Measurements from ENCODE around the gene ARSH.

- TF ChIP-seq, protein P1, sequence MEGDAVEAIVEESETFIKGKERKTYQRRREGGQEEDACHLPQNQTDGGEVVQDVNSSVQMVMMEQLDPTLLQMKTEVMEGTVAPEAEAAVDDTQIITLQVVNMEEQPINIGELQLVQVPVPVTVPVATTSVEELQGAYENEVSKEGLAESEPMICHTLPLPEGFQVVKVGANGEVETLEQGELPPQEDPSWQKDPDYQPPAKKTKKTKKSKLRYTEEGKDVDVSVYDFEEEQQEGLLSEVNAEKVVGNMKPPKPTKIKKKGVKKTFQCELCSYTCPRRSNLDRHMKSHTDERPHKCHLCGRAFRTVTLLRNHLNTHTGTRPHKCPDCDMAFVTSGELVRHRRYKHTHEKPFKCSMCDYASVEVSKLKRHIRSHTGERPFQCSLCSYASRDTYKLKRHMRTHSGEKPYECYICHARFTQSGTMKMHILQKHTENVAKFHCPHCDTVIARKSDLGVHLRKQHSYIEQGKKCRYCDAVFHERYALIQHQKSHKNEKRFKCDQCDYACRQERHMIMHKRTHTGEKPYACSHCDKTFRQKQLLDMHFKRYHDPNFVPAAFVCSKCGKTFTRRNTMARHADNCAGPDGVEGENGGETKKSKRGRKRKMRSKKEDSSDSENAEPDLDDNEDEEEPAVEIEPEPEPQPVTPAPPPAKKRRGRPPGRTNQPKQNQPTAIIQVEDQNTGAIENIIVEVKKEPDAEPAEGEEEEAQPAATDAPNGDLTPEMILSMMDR (IDR thresholded peaks at IDR 0.05), result no peak
- TF ChIP-seq POLR2A (IDR thresholded peaks at IDR 0.05), result no peak
These were observed 17.8 kb downstream of the ARSH start for GRCh38 chrX:3024176-3024575.
